ENCODE results near the gene DNAH3.

GRCh38 chr16:20899071-20899470, 251.6 kb downstream of the DNAH3 start:
- no peak for TF ChIP-seq GATA2 (IDR thresholded peaks at IDR 0.05; ENCODE audit: low read depth, low read length)
- TF ChIP-seq GATA3 (IDR thresholded peaks at IDR 0.05; ENCODE audit: low read depth, low read length), result no peak

Measured in SH-SY5Y (cell line).